Muscle of arm (tissue), 12 donors: ENCODE measurements around the gene PRKG1. TPM values are rescaled to one million over a fixed set of nuclear protein-coding genes. Genes with fewer than 3 reads are reported as not detected.

ENCODE experiments used
- DNase-seq: peaks from one replicate; pipeline ENCODE4 v3.0.0-alpha.2; 2013
- polyA plus RNA-seq, 12 donors: library from polyadenylated mRNA; unstranded; fragments of 120-200 nt; gene quantifications; one replicate each; pipeline ENCODE4 v1.2.1, GENCODE V29; 2013; ENCODE audit not compliant: insufficient read length in 12 of 12

Gene PRKG1
- polyA plus RNA-seq, 12 donors, result 26.8 to 335 (median 50.4) TPM

- DNase-seq, result no peak
These were observed 1185.1 kb downstream of the PRKG1 start for GRCh38 chr10:52259426-52259812.

- DNase-seq, result no peak
These were observed 1187.1 kb downstream of the PRKG1 start for GRCh38 chr10:52261362-52261761.

- DNase-seq, result no peak
These were observed 1191.0 kb downstream of the PRKG1 start for GRCh38 chr10:52265131-52265926.

- DNase-seq, result no peak
These were observed 1192.6 kb downstream of the PRKG1 start for GRCh38 chr10:52266858-52267257.

- DNase-seq, result no peak
These were observed 1194.5 kb downstream of the PRKG1 start for GRCh38 chr10:52268790-52269189.

GRCh38 chr10:52269233-52269632 is 1194.9 kb downstream of the PRKG1 start:
- DNase-seq, result no peak

- DNase-seq, result no peak
These were observed 1201.9 kb downstream of the PRKG1 start for GRCh38 chr10:52276163-52276562.

GRCh38 chr10:52276986-52277385 is 1202.7 kb downstream of the PRKG1 start:
- DNase-seq, result no peak

GRCh38 chr10:52279546-52279945 is 1205.3 kb downstream of the PRKG1 start:
- DNase-seq, result no peak

GRCh38 chr10:52280051-52280450 is 1205.8 kb downstream of the PRKG1 start:
- DNase-seq, result no peak

GRCh38 chr10:52283174-52283573 is 1208.9 kb downstream of the PRKG1 start:
- DNase-seq, result no peak

- DNase-seq, result no peak
These were observed 1210.2 kb downstream of the PRKG1 start for GRCh38 chr10:52284416-52285013.

GRCh38 chr10:52287866-52288265 is 1213.6 kb downstream of the PRKG1 start:
- no peak for DNase-seq

GRCh38 chr10:52297747-52298146 is 1223.5 kb downstream of the PRKG1 start:
- DNase-seq, result no peak

GRCh38 chr10:52300599-52301277 is 1226.5 kb downstream of the PRKG1 start:
- no peak for DNase-seq

GRCh38 chr10:52308251-52309031 is 1234.2 kb downstream of the PRKG1 start:
- peak; percentile 73 for DNase-seq

GRCh38 chr10:52312942-52313255 is 1238.6 kb downstream of the PRKG1 start:
- no peak for DNase-seq

GRCh38 chr10:52313256-52313932 is 1239.1 kb downstream of the PRKG1 start:
- no peak for DNase-seq

GRCh38 chr10:52313933-52314821 is 1239.9 kb downstream of the PRKG1 start, which contains the start of gene DKK1:
Gene DKK1, plus strand, starts transcription at chr10:52314281. Its CDS starts 154 bp downstream, at chr10:52314435.
- no peak for DNase-seq

- DNase-seq, result no peak
These were observed 1240.7 kb downstream of the PRKG1 start for GRCh38 chr10:52314822-52315552.
